Transverse colon (tissue), 4 donors: Measurements from ENCODE around the gene RNF141. TPM values are rescaled to one million over a fixed set of nuclear protein-coding genes. Genes with fewer than 3 reads are reported as not detected.

ENCODE experiments used
- DNase-seq: peaks from one replicate; pipeline ENCODE4 v3.0.0-alpha.2; 2019
- H3K27ac ChIP-seq, 4 donors: fragments of 200-600 bp; sonication (generic); 2 replicates each; pipeline ENCODE4 v1.5.1; 2016 to 2018; ENCODE audit warnings: inconsistent platforms in 4 of 4
- H3K27me3 ChIP-seq: fragments of 200-600 bp; sonication (generic); 2 replicates; pipeline ENCODE4 v1.5.1; 2017; ENCODE audit warnings: inconsistent platforms
- H3K36me3 ChIP-seq, 4 donors: fragments of 200-600 bp; sonication (generic); 2 replicates each; pipeline ENCODE4 v1.5.1; 2017 to 2019; ENCODE audit warnings: inconsistent platforms in 4 of 4
- H3K4me1 ChIP-seq, 4 donors: fragments of 200-600 bp; sonication (generic); 2 replicates each; pipeline ENCODE4 v1.5.1; 2017 to 2020; ENCODE audit warnings: inconsistent platforms in 4 of 4
- H3K4me3 ChIP-seq, 4 donors: fragments of 200-600 bp; sonication (generic); 1 replicate in 1 of 4; 2 replicates in 3 of 4; pipeline versions ENCODE4 v1.5.1 to v1.6.1; 2017 to 2019; ENCODE audit warnings: inconsistent platforms in 4 of 4
- H3K9me3 ChIP-seq, 2 donors: fragments of 200-600 bp; sonication (generic); 2 replicates each; pipeline ENCODE4 v1.5.1; 2017 to 2019; ENCODE audit warnings: inconsistent platforms in 2 of 2
- EP300 ChIP-seq: sonication (generic); formaldehyde crosslinking; IDR thresholded peaks from one replicate; pipeline ENCODE4 v1.6.1; 2017; ENCODE audit warnings: antibody characterized with exemption, low read depth
- POLR2A ChIP-seq: fragments of 450-650 bp; IDR thresholded peaks from one replicate; pipeline ENCODE4 v1.6.1; 2016; ENCODE audit warnings: antibody characterized with exemption, mild to moderate bottlenecking, moderate library complexity
- POLR2AphosphoS5 ChIP-seq, 3 donors: sonication (generic); formaldehyde crosslinking; IDR thresholded peaks; one replicate each; pipeline ENCODE4 v1.6.1; 2016; ENCODE audit warnings: antibody characterized with exemption in 3 of 3
- WGBS, 2 donors: methylation state at CpG; one replicate each; pipeline ENCODE4 v1.1.5; 2018; ENCODE audit warnings: low coverage in 1 of 2; 5-methylcytosine and 5-hydroxymethylcytosine counted together
- in situ Hi-C, 4 donors: fragments of 200-750 bp; cut with MboI; loops; one replicate each; pipeline versions ENCODE4 v1.15.0 to v1.15.1; 2017; ENCODE audit warnings: low sequenced_read_pairs in 3 of 4, low pct_ligation_motif_present in 1 of 4, low pct_unique_long_range_greater_than_20kb in 1 of 4
- intact Hi-C: fragments of 100-400 bp; cut with DNase I; formaldehyde crosslinking; loops from one replicate; pipeline ENCODE4 v1.15.1; 2023; ENCODE audit warnings: low total_unique reads
- total RNA-seq, 4 donors: library from RNA; depleted of rRNA; stranded (reverse); fragments of >200 nt; gene quantifications; one replicate each; pipeline ENCODE4 v1.1.0, GENCODE V29; 2016
- TF ChIP-seq, protein P1 (sequence below), 5 experiments: fragments of 200-600 bp in 3 of 5; fragments of 450-650 bp in 2 of 5; sonication (generic) in 3 of 5; IDR thresholded peaks; 1 replicate in 2 of 5; 2 replicates in 3 of 5; pipeline ENCODE4 v1.5.1; 2016 to 2017; ENCODE audit warnings: antibody characterized with exemption in 5 of 5, inconsistent platforms in 3 of 5, mild to moderate bottlenecking in 2 of 5, moderate library complexity in 1 of 5

Gene RNF141
- total RNA-seq, 4 donors from 2014 or later, result 13.1 to 31.4 (median 22.3) TPM

GRCh38 chr11:10572533-10572932 is 31.5 kb upstream of the RNF141 start:
- intact Hi-C loops (no loop called here), in situ Hi-C loops (loop anchor here in 1 of 4 donors (25.0 kb wide), 1 partner anchor 165 kb away; no protein-coding TSS in a partner anchor)
- no peak overlapping the region for H3K27ac ChIP-seq
- TF ChIP-seq EP300 (no peak), POLR2AphosphoS5 (IDR thresholded peaks at IDR 0.05) (no peak), POLR2A (no peak)
- TF ChIP-seq, protein P1, sequence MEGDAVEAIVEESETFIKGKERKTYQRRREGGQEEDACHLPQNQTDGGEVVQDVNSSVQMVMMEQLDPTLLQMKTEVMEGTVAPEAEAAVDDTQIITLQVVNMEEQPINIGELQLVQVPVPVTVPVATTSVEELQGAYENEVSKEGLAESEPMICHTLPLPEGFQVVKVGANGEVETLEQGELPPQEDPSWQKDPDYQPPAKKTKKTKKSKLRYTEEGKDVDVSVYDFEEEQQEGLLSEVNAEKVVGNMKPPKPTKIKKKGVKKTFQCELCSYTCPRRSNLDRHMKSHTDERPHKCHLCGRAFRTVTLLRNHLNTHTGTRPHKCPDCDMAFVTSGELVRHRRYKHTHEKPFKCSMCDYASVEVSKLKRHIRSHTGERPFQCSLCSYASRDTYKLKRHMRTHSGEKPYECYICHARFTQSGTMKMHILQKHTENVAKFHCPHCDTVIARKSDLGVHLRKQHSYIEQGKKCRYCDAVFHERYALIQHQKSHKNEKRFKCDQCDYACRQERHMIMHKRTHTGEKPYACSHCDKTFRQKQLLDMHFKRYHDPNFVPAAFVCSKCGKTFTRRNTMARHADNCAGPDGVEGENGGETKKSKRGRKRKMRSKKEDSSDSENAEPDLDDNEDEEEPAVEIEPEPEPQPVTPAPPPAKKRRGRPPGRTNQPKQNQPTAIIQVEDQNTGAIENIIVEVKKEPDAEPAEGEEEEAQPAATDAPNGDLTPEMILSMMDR (IDR thresholded peaks at IDR 0.05), result no peak
- H3K4me1 ChIP-seq, result peaks cover 0 to 2% (median 0%) of the 10 kb centered on the region in 4 donors
- H3K36me3 ChIP-seq, result no peaks in the 10 kb centered on the region
- no peaks in the 10 kb centered on the region for H3K27me3 ChIP-seq
- H3K9me3 ChIP-seq, result no peaks in the 10 kb centered on the region
- DNase-seq, result no peak
- 92 to 100% methylated on average over 2 of the region's 2 CpGs for WGBS, 2 donors
- H3K4me3 ChIP-seq, result no peak overlapping the region

DNA sequence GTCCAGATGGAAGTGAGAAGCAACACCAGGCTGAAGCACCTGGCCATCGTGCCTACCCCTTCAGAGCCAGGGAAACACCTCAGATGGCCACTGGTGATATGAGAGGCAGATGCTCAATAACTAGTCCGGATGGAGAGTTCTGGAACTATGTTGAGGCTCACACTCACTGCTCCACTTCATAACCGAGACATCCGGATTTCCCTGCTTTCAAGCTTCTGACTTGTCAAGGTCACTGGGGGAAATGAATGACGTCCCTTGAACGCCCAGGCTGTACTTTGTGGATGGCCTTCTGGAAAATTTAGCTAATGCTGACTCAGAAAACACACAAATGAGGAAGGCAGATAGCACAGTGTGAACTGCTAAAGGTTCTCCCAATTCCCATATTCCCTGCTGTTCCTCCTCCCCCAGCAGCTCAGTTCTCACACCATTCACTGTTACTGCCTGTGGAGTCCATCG is 27.5 kb upstream of the RNF141 start, which contains the start of gene LYVE1:
TSS of gene LYVE1 (minus strand) at position 180 of the 456 bp plus-strand sequence. CDS start at position 47, 133 bp downstream.
- Histone ChIP-seq H3K4me3 (peak within 1 kb of the TSS in 1 of 4 donors; percentile 8), H3K36me3 (no peaks in the 10 kb centered on the region), H3K27ac (peak within 1 kb of the TSS in 3 of 4 donors; percentile 5 to 18 (median 10)), H3K4me1 (no peaks in the 10 kb centered on the region), H3K27me3 (no peaks in the 10 kb centered on the region), H3K9me3 (no peaks in the 10 kb centered on the region)
- intact Hi-C loops, result no loop called here
- in situ Hi-C loops, result loop anchor here in 1 of 4 donors (25.0 kb wide), 1 partner anchor 169 kb away; no protein-coding TSS in a partner anchor
- TF ChIP-seq EP300, result no peak
- no peak for TF ChIP-seq POLR2A
- TF ChIP-seq POLR2AphosphoS5 (IDR thresholded peaks at IDR 0.05), result peak in 1 of 3 donors; percentile 21
- TF ChIP-seq, protein P1 (IDR thresholded peaks at IDR 0.05), result no peak
- peak; percentile 11 for DNase-seq
- WGBS, 2 donors, result 66 to 67% methylated on average over 4 to 7 of the region's 7 CpGs

DNA sequence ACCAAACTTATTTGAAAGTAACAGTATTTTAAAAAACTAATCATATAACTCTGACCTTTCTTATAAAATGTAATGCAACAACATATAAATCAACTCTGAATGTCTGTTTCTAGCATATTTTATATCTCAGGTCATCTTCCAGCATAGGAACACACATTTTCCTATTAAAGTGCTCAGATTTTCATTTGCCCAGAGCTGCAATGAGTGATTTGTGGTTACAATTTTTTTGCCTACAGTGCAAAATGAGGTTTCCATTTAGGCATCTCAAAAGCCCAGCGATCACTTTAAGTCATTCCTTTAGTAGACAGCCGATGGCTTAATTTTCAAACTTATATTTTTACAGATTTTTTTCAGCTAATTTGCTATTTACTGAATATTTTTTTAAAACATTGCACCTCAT is 26.5 kb upstream of the RNF141 start:
- in situ Hi-C loops, result loop anchor here in 1 of 4 donors (25.0 kb wide), 1 partner anchor 170 kb away; no protein-coding TSS in a partner anchor
- DNase-seq, result no peak
- H3K4me3 ChIP-seq, result peak overlapping the region in 1 of 4 donors; percentile 8
- H3K36me3 ChIP-seq, result no peaks in the 10 kb centered on the region
- TF ChIP-seq EP300, result no peak
- TF ChIP-seq, protein P1 (IDR thresholded peaks at IDR 0.05), result no peak
- TF ChIP-seq POLR2AphosphoS5 (IDR thresholded peaks at IDR 0.05), result no peak
- TF ChIP-seq POLR2A, result no peak
- H3K27ac ChIP-seq, result no peak overlapping the region
- WGBS, 2 donors, result 84 to 88% methylated on average over 2 of the region's 2 CpGs
- H3K4me1 ChIP-seq, result no peaks in the 10 kb centered on the region
- no peaks in the 10 kb centered on the region for H3K9me3 ChIP-seq
- intact Hi-C loops, result no loop called here
- H3K27me3 ChIP-seq, result no peaks in the 10 kb centered on the region

DNA sequence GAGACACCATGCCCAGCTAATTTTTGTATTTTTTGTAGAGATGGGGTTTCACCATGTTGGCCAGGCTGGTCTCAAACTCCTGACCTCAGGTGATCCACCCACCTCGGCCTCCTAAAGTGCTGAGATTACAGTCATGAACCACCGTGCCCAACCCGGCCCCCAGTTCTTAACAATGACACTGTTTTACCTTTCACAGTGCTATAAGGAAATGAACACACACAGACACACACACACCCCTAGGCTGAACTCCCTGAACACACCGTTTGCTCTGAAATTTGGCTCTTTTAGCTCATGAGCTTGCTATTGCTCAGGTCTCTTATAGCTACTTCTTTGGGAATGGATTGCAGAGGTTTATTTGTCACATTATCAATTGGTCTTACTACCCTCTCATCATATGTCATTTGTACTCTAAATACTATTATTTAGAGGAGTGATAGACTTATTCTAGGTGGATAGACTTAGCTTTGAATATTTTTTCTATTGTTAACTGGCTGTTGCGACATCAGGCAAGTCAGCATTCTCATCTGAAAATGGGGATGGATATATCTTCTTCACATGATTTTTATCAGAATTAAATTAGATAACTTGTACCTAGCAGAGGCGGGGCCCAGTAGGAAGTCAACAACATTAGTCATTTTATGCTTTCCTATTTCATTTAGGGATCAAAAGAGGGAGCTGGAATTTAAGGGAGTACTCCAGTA is 25.4 kb upstream of the RNF141 start:
- WGBS, 2 donors, result 64% methylated on average over 3 to 6 of the region's 6 CpGs
- Histone ChIP-seq H3K4me3 (no peak overlapping the region), H3K27ac (peak overlapping the region in 1 of 4 donors; percentile 5), H3K4me1 (no peaks in the 10 kb centered on the region), H3K36me3 (no peaks in the 10 kb centered on the region), H3K9me3 (no peaks in the 10 kb centered on the region), H3K27me3 (no peaks in the 10 kb centered on the region)
- no peak for DNase-seq
- intact Hi-C loops, result no loop called here
- in situ Hi-C loops, result loop anchor here in 1 of 4 donors (25.0 kb wide), 1 partner anchor 171 kb away; no protein-coding TSS in a partner anchor
- TF ChIP-seq POLR2A (no peak), POLR2AphosphoS5 (IDR thresholded peaks at IDR 0.05) (no peak), EP300 (no peak)
- TF ChIP-seq, protein P1 (IDR thresholded peaks at IDR 0.05), result no peak
